ENCODE results near the gene CDK11B.

CDK11B gene

GRCh38 chr1:1626207-1627141 is 32.3 kb downstream of the CDK11B start:
- DNase-seq, result no peak

GRCh38 chr1:1625824-1626206 is 33.0 kb downstream of the CDK11B start:
- DNase-seq, result no peak

- DNase-seq, result no peak
Observed at GRCh38 chr1:1625404-1625775, 33.4 kb downstream of the CDK11B start.

- DNase-seq, result no peak
Observed at GRCh38 chr1:1624443-1625403, 34.1 kb downstream of the CDK11B start.

GRCh38 chr1:1623631-1624442 is 35.0 kb downstream of the CDK11B start:
- DNase-seq, result no peak

GRCh38 chr1:1623181-1623630 is 35.6 kb downstream of the CDK11B start:
- no peak for DNase-seq

GRCh38 chr1:1622788-1623094 is 36.1 kb downstream of the CDK11B start:
- DNase-seq, result no peak

GRCh38 chr1:1622010-1622787 is 36.6 kb downstream of the CDK11B start:
- no peak for DNase-seq

- no peak for DNase-seq
Observed at GRCh38 chr1:1621173-1622009, 37.4 kb downstream of the CDK11B start.

- DNase-seq, result no peak
Observed at GRCh38 chr1:1620433-1621139, 38.2 kb downstream of the CDK11B start.

GRCh38 chr1:1619917-1620361 is 38.9 kb downstream of the CDK11B start:
- DNase-seq, result no peak

GRCh38 chr1:1618396-1619068 is 40.3 kb downstream of the CDK11B start:
- DNase-seq, result no peak

- no peak for DNase-seq
Observed at GRCh38 chr1:1617925-1618324, 40.9 kb downstream of the CDK11B start.

- no peak for DNase-seq
Observed at GRCh38 chr1:1617516-1617915, 41.3 kb downstream of the CDK11B start.

GRCh38 chr1:1616838-1617237 is 42.0 kb downstream of the CDK11B start:
- no peak for DNase-seq

GRCh38 chr1:1616045-1616790 is 42.6 kb downstream of the CDK11B start:
- no peak for DNase-seq

- DNase-seq, result peak; percentile 82
Observed at GRCh38 chr1:1615256-1616044, 43.4 kb downstream of the CDK11B start, which contains the start of gene MIB2. TSS of gene MIB2 (plus strand) at chr1:1615500. CDS start at chr1:1623453, 7,953 bp downstream.

GRCh38 chr1:1614954-1615255 is 43.9 kb downstream of the CDK11B start:
- no peak for DNase-seq

Measured in NCI-H748 treated with DMSO at 0.1 percent for 48 hours (cell line).